NCI-H510A (cell line): ENCODE measurements around the gene ERP44.
"Not testable (repeated sequence)": the region's sequence is repeated elsewhere in the genome, so short reads cannot be mapped to it uniquely, and the experiment has no call there.

ENCODE experiments used
- DNase-seq: peaks from one replicate; lab custom pipeline; 2025; lab: John Stamatoyannopoulos, UW

ERP44 gene

DNA sequence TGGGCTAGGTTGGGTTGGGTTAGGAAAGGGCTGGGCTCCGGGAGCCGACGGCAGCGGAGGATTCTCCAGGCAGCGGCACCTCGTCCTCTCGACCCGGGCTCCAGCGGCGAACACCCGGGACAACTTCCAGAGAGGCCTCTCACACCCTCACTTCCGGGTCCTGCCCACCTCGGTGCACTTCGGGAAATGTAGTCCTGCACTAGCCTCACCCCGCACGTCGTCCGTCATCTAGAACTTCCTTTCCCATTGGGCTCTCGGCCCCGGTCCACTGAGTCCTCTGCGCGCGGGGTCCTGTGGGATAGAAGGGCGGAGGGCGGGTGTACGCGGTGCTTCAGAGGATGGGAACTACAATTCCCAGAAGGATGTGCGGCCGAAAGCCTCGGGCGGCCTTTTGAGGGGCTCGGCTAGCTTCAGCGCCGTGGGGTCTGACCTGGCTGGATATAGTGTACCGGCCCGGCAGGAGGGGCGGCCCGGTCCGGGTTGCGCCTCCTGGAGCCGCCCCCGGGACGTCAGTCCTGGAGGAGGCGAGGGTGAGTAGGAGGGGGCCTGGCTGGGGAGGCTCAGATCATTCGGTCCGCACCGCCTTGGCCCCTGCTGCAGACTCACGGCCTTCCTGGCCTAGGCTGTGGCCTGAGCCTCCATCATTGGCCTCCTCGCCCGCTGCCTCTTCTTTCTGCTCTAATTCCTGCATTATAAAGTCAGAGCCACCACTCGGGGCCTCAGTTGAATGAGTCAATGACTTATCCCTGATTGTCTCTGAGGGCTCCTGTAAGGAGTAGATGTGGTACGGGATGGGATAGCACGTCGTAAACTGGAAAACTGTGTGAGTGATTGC, at the start of gene ERP44, which contains the start of gene INVS:
ERP44 (minus strand) TSS at position 114 of the 835 bp plus-strand sequence. CDS start 160 bp downstream, outside the sequence.
INVS (plus strand) TSS at position 357 of the 835 bp plus-strand sequence. CDS start 5,279 bp downstream, outside the sequence.
- DNase-seq = peak; percentile 98

DNA sequence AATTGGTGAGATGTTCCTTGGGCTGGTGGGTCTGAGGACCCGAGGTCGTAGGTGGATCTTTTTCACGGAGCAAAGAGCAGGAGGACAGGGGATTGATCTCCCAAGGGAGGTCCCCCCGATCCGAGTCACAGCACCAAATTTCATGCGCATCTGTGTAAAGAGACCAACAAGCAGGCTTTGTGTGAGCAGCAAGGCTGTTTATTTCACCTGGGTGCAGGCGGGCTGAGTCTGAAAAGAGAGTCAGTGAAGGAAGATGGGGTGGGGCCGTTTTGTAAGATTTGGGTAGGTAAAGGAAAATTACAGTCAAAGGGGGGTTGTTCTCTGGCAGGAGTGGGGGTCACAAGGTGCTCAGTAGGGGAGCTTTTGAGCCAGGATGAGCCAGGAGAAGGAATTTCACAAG, 47.2 kb upstream of the ERP44 start:
- DNase-seq = not testable (repeated sequence)

DNA sequence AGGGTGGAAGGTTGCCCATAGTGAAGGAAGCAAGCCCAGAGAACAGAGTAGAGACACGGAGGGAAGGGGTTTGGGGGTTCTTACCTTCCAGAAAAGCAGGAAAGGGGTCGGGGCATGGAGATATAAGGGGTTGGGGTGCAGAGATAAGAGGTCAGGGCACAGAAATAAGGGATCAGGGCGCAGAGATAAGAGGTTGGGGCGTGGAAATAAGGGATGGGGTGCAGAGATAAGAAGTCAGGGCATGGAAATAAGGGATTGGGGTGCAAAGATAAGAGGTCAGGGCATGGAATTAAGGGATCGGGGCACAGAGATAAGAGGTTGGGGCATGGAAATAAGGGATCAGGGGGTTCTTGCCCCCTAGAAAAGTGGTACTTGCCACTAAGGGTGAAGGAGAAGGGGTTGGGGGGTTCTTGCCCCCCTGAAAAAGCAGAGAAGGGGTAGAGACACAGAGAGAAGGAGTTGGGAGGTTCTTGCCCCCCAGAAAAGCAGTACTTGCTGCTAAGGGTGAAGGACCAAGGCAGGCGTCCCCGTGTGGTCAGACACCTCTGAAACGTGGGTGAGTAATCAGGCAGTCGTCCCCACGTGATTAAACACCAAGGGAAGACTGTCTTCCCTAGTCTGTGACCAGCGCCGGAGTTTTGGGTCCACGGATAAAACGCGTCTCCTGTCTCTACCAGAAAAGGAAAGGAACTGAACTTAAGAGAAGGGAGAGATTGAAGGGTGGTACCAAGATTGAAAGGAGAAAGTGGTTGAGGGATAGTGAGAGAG, 46.6 kb upstream of the ERP44 start:
- not testable (repeated sequence) for DNase-seq

DNA sequence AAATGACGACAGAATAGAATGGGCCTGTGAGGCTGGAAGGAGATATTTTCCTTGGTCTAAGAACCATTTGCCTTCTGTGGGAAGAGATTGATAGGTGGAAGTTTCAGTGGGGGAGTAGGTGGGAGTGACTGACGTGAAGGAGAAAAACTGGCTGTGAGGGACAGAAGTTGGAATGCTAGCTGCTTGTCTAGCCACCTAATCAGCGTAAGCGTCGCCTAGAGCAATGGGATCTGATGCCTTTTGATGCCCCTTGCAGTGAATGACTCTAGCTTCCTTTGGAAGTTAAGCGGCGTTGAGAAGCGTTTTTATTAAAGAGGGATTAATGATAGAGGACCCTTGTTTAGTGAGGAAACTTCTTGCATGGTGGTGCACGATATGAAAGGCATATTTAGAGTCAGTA, 43.1 kb upstream of the ERP44 start:
- not testable (repeated sequence) for DNase-seq

DNA sequence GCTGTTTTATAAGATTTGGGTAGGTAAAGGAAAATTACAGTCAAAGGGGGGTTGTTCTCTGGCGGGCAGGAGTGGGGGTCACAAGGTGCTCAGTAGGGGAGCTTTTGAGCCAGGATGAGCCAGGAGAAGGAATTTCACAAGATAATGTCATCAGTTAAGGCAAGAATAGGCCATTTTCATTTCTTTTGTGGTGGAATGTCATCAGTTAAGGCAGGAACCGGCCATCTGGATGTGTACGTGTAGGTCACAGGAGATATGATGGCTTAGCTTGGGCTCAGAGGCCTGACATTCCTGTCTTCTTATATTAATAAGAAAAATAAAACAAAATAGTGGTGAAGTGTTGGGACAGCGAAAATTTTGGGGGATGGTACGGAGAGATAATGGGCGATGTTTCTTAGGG, 41.5 kb upstream of the ERP44 start:
- not testable (repeated sequence) for DNase-seq

DNA sequence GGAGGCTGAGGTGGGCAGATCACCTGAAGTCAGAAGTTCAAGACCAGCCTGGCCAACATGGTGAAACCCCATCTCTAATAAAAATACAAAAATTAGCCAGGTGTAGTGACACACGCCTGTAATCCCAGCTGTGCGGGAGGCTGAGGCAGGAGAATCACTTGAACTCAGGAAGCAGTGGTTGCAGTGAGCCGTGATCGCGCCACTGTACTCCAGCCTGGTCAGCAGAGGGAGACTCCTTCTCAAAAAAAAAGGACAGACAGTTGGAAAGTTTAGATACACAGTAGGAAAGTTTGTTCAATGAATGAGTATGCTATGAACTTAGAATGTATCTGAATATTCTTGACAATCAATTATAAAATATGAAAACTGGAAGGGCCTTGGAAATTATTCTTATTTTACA, 38.0 kb upstream of the ERP44 start:
- not testable (repeated sequence) for DNase-seq

DNA sequence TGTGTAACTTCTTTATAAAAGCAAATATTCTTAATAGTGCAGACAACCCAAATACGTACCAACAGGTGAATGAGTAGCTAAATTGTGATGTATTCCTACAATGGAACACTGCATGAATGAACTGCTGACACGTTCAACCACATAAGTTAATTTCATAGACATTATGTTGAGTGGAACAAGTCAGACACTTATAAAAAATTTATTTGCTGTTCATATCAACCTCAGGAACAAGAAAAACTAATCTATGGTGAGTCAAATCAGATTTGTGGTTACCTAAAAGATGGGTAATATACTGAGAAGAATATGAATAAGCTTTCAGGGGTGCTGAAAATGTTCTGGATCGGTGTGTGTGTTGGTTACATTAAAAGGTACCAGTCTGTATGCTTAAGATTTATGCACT, 35.9 kb upstream of the ERP44 start:
- no peak for DNase-seq

DNA sequence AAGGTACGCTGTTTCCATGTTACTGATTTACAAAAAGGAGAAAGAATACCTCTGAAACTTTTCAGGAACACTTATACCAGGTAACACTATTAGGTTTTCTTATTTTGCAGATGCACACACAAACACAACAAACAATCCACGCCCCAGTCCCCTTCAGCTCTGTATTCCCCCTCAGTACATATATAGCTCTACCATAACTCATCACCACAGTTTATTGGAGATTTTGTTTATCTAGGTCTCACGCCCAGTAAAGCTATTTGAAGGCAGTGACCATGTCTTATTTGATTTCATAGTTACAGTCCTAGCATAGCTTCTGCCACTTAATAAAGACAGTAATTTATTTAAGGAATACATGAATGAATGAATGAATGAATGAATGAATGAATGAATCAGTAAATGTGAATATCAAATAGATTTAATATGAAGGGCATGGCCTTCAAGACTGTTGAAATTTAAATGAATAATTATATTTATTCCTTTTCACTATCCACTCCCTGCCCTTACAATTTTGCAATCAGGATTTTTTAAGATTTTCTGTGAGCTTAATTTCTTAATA, 33.2 kb upstream of the ERP44 start:
- no peak for DNase-seq

DNA sequence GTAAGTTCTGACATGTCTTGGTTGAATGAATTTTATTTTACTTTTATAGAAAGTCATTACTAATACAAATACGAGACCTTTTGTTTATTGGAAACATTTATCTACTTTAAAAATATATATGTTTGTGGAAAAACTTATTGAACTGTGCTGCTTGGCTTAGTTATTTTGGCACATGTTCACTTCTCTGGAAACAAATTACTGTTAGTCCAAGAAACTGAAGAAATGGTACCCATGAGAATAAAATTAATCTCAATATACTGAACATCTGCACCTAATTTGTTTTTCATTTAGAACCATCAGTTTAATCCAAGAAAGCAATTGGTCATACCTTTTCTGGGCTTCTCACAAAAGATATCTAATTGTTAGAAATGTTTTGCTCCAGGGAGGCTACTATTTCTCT, 32.4 kb upstream of the ERP44 start:
- no peak for DNase-seq

DNA sequence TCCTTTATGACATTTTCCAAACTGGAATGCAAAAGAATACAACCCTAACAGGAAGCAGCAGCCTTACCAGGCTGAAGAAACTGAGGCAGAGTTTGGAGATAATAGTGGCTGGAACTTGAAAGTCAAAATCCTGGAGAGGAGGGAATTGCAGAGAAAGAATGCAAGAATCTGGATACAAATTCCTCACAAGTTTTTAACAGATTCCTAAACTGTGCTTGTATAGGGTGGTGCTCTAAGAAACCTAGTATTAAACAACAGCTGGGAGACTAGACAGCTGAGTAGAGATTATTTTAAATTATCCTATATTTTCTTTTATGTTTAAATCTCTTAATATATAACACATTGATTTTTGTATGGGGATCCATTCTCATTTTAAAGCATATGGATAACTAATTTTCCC, 31.0 kb upstream of the ERP44 start:
- no peak for DNase-seq

DNA sequence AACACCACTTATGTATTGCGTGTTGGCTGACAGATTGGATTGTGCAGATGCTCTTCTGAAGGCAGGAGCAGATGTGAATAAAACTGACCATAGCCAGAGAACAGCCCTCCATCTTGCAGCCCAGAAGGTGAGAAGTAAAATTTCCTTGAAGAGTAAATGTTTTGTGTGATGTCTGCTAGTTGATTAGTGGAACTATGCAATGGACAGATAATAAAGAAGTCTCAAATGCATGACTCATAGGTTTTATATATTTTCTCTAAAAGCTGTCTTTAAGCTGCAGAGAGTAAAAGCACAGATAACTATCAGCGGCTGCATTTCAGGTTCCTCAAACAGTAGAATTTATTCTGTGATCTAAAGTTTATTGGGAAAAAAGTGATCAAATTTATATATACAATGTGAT, 27.6 kb upstream of the ERP44 start:
- DNase-seq = no peak

DNA sequence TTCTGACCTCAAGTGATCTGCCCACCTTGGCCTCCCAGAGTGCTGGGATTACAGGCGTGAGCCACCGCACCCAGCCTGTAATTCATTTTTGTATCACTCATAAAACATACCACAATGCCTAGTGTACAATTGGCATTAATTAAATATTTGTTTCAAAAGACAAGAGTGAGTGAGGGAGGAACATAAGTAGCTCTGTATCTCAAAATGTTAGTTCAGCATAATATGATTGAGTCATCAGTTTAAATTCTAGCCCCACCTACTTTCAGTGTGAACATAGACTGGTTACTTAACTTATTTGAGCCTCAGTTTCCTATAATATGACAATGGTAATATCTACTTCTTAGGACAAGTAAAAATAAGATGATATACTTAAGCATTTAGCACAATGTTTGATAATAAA, 27.1 kb upstream of the ERP44 start:
- DNase-seq = no peak

DNA sequence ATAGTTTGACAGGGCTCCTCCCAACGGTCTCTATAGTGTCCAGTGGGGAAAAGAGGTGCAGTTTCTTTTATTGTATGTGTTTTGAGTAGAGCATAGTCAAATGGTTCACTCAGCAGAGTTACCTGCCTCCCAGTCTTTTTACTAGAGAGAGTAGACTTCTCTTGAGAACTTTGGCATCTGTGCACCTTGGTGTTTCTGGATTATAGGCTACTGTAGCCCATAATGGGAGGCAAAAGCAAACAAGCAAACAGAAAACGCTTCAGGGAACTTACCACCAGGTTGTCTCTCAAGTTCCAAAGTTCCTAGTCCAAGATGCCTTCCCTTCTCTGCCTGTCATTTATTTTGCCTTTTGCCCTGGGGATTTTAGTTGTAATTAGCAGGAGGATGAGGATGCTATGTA, 26.4 kb upstream of the ERP44 start:
- no peak for DNase-seq

DNA sequence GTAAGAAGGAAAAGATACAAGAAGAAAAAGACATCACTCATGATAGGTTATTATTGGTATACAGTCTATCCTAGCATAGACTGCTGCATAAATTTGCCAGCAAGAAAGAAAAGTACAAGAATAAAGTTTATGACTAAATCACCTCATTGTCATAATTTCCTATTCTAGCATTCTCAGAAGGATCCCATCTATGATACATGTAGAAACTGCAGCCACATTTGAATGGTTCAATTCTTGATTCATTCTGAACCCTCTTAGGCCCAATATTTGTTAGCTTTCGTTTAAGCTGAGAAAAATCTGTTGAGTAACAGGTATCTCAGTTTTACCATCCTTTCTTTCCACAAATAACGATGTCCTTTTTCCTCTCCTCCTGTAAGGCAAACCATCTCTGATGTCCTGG, 21.5 kb upstream of the ERP44 start:
- no peak for DNase-seq

DNA sequence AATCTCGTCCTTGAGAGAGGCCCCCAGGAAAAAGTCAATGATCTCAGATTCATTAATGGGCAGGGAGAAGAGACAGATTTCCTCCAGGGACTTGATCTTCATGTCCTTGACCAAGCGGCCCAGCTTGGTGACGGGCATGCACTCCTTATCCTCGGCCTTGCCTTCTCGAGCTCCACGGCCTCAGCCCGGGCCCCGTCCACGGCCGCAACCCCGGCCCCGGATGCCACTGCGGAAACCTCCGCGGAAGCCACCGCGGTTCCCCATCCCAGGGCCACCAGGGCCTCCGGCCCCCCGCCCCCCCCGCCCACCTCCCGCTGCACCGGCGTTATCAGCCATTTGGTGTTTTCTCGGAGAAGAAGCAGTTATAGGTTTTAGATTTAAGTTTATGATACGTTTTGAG, 18.5 kb upstream of the ERP44 start:
- DNase-seq = no peak

DNA sequence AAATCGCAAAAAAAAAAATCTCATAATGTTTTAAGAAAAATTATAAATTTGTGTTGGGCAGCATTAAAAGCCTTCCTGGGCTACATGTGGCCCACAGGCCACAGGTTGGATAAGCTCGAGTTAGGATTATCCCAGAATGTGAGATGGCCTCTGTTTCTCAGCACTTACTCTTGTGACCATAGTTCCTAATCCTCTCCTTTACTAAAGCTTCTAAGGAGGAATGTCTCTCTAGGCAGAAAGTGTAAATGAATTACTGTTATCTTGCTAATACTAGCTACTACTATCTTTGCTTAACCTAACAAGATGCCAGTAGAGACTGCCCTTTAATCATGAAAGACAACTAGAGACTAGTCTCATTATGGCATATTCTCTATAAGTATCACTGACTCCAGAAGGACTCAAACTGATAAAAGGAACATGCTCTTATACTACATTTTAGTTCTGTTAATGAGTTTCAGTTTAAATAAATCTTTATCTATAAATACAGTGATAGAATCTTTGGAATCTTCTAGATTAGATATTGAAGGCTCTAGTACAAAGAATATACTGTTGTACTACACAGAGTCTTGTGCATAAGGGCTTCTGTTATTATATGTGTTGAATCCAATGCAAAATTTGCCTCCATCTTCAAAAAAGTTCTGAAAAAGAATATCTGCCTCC, 14.0 kb upstream of the ERP44 start:
- no peak for DNase-seq

DNA sequence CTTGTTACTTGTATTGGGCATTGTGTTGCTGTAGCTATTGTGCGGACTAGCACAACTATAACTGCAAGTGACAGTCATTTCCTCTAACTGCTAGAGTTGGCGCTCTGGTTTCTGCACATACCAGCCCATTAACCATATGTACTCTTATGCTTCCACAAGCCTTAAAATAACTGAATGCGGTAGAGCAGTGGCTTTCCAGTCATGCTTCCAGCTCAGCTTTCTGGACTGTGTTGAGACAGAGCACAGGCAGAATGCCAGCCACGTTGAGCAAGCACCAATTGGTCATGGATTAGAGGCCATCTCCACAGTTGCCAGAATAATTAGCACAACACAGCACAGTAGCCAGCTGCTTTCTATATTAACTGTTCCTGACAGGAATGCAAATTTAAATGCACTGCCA, 12.4 kb upstream of the ERP44 start:
- DNase-seq = no peak

DNA sequence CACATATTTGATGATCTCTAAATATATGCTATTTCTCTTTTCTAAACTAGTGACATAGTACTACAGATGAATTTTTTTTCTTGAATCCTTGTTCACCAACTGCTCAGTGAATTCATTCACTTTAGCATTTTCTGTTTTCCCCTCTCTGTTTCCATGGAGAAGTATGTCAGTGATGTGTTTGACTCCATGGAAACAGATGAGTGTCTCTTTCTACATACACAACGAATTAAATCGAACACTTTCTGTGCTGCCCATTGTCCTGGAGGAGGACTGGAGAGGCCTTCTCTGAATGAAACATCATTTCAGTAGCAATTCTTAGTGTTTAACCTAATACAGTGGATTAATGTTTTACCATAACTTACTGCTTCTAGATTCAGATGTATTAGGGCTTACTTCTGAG, 9.8 kb upstream of the ERP44 start:
- no peak for DNase-seq

DNA sequence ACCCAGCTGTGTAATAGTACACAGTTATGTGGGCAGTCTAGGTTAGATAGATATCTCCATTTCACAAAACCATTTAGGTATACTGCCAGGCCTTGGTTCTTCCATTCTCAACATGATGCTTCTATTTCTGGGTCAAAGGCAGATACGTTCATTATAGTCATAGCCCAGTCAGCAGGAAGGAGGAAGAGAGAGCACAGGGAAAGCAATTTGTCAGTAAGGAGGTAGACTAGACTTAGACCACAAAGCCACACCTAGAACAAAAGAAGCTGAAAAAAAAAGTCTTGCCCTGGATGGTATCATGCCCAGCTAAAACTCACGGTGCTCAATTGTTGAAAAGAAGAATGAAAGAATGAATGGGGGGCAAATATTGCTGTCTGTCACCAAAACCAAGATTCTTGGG, 7.8 kb upstream of the ERP44 start:
- no peak for DNase-seq

DNA sequence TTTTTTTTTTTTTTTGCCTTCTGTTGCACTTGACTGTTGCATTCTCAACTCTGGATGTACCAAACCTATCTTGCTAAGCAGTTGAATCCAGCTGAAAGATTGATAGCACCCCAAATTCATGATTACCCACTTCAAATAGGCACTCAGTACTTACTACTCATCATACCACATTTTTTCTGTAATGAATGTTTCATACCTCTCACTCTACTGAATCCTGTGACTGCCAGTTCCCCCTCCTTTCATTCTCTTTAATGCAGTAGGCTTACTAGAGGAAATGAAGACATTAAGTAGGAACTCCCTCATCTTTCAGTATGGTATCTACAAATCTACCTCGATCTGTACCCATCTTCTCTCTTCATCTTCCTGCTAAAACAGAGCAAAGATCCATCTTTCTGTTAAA, 7.1 kb upstream of the ERP44 start:
- no peak for DNase-seq

DNA sequence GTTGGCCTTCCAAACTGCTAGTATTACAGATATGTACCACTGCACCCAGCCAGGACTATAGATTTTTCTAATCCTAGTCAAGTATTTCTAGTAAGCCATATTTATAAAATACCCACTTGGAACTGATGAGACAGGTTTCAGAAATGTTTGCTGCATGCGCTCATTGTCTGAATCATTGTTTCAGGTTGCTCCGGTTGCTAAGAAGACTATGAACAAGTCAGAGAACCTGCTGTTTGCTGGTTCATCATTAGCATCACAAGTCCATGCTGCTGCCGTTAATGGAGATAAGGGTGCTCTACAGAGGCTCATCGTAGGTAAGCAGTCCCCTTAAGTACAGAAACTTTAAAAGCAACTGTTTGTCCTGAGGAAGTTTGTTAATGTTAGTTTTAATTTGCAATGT, 5.5 kb upstream of the ERP44 start:
- no peak for DNase-seq

DNA sequence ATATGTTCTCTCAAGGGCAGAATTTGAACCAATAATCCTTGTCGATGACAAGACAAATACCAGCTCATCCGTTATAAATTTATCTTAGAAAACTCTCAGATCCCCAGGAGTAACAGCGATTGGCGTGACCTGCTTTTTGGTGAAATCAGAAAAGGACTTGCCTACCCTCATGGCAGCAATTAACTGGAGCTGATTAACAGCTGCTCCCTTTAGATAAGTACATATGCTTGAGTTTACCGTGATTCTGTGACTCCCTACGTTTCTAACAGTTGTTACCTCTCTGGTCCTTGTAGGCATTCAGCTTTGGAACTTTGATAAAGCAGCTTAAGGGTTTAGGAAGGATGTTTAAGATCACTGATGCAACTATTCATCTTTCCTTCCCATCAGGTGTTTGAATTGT, 2.8 kb upstream of the ERP44 start:
- DNase-seq = no peak
